HL-60 (cell line): ENCODE results near the gene C9orf72.

ENCODE experiments used
- POLR2AphosphoS5 ChIP-seq: IDR thresholded peaks from 2 replicates; pipeline ENCODE4 v1.6.1; 2012; ENCODE audit warnings: low read depth
- TF ChIP-seq, protein P1 (sequence below): IDR thresholded peaks from 2 replicates; pipeline ENCODE4 v1.6.1; 2012; ENCODE audit warnings: low read depth; ENCODE audit not compliant: insufficient replicate concordance
- TF ChIP-seq, protein P2 (sequence below): IDR thresholded peaks from one replicate; pipeline ENCODE4 v1.5.1; 2011; ENCODE audit warnings: low read length, control low read depth, inconsistent platforms; ENCODE audit not compliant: insufficient read depth

DNA sequence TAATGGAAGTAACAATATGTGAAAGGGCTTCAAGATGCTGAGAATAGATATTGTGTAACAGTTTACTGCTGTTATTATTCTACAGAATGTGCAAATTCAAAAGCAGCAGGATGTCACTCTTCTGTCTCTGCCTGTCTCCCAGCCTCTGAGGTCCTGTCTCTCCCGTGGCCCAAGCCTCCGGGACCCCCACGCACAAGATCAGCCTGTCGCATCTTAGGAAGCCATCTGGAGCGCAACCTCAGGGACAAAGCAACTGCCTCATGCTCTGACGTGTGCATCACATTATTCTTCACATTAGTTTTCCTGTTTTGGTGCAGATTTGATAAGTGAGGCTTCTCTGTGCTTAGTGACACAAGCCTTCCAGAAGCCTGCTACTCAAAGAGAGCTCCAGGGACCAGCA is 46.5 kb upstream of the C9orf72 start:
- TF ChIP-seq POLR2AphosphoS5 = no peak
- TF ChIP-seq, protein P1, sequence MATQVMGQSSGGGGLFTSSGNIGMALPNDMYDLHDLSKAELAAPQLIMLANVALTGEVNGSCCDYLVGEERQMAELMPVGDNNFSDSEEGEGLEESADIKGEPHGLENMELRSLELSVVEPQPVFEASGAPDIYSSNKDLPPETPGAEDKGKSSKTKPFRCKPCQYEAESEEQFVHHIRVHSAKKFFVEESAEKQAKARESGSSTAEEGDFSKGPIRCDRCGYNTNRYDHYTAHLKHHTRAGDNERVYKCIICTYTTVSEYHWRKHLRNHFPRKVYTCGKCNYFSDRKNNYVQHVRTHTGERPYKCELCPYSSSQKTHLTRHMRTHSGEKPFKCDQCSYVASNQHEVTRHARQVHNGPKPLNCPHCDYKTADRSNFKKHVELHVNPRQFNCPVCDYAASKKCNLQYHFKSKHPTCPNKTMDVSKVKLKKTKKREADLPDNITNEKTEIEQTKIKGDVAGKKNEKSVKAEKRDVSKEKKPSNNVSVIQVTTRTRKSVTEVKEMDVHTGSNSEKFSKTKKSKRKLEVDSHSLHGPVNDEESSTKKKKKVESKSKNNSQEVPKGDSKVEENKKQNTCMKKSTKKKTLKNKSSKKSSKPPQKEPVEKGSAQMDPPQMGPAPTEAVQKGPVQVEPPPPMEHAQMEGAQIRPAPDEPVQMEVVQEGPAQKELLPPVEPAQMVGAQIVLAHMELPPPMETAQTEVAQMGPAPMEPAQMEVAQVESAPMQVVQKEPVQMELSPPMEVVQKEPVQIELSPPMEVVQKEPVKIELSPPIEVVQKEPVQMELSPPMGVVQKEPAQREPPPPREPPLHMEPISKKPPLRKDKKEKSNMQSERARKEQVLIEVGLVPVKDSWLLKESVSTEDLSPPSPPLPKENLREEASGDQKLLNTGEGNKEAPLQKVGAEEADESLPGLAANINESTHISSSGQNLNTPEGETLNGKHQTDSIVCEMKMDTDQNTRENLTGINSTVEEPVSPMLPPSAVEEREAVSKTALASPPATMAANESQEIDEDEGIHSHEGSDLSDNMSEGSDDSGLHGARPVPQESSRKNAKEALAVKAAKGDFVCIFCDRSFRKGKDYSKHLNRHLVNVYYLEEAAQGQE = no peak
- TF ChIP-seq, protein P2, sequence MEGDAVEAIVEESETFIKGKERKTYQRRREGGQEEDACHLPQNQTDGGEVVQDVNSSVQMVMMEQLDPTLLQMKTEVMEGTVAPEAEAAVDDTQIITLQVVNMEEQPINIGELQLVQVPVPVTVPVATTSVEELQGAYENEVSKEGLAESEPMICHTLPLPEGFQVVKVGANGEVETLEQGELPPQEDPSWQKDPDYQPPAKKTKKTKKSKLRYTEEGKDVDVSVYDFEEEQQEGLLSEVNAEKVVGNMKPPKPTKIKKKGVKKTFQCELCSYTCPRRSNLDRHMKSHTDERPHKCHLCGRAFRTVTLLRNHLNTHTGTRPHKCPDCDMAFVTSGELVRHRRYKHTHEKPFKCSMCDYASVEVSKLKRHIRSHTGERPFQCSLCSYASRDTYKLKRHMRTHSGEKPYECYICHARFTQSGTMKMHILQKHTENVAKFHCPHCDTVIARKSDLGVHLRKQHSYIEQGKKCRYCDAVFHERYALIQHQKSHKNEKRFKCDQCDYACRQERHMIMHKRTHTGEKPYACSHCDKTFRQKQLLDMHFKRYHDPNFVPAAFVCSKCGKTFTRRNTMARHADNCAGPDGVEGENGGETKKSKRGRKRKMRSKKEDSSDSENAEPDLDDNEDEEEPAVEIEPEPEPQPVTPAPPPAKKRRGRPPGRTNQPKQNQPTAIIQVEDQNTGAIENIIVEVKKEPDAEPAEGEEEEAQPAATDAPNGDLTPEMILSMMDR = no peak
